ENCODE data around the gene POLK.
"Not testable (repeated sequence)": the region's sequence is repeated elsewhere in the genome, so short reads cannot be mapped to it uniquely, and the experiment has no call there.

Gene POLK

DNA sequence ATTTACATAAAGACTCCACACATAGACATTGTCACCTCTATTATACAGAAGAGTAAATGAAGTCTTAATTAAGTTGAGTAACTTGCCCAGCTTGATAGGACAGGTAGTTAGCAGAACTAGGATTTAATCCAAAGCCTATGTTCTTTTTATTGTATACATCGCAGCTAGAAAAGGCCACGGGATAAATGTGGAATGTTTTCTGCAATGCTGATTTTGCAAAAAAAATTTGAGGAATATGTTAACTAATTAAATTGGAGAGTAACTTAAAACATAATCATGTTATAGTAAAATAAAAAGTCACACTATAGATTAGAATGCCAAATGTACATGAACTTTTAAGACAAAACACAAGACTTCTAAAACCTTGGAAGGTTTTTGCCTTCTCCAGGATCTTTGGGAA lies 41.1 kb downstream of the POLK start:
- no peak for DNase-seq

DNA sequence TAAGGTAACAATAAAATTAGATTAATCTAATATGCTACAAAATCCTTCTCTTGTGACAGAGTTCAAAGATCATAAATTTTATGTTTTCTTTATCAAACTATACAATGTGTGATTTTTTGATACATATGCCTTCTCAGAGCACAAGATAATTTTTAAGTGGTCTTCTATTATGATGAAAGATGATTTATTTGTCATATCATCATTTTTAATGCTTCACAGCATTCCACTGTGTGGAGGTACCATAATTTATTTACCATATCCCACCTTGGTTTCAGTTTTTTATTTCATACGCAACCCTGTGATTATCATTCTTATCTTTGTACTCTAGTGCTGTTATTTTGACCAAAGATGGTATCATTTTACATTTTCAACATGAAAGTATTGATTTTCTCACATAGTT lies 41.7 kb downstream of the POLK start:
- no peak for DNase-seq

DNA sequence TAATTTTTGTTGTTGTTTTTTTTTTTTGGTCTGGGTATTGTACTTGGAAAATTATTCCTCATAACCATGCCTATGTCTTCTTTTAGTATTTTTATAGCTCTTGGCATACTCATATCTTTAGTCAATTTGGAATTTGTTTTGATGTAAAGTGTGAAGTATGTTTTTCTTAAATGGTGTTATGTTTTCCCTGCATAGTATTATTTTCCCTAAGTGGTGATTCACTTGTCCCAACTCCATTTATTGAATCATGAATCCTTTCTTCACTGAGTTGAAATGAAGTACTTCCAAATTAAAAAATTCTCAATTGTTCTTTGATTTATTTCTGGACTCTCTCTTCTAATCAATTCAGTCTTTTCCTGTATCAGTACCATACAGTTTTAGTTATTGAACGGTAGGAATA lies 46.5 kb downstream of the POLK start:
- DNase-seq = no peak

DNA sequence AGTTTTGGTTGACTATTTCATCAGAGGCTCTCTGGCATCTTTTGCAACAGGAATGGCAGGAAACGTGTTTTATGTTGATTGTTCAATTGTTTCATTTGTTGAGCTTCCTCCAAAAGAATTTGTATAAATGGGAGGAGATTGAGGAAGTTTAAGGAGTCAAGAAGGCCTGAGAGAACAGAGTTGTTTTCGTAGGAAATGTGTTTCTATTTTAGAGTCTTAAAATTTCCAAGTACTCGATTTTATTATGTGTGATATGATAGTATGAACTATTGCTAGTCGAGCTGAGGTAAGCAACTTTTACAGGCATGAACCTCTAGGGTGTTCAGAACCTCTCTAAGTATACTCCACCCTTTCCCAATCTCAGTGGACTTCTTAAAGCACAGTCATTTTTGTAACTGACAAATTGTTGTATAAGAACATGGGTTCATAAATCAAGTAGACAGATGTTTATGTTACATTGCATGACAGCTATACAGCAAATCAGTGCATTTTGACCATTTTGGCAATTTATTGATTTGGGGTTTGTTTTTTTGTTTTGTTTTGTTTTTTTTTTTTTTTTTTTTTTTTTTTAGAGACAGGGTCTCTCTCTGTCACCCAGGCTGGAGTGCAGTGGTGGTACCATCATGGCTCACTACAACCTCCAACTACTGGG lies 47.4 kb downstream of the POLK start:
- DNase-seq = no peak

DNA sequence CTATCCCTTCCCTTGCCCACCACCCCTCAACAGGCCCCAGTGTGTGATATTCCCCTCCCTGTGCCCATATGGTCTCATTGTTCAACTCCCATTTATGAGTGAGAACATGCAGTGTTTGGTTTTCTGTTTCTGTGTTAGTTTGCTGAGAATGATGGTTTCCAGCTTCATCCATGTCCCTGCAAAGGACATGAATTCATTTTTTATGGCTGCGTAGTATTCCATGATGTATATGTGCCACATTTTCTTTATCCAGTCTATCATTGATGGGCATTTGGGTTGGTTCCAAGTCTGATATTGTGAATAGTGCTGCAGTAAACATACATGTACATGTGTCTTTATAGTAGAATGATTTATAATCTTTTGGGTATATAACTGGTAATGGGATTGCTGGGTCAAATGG lies 49.0 kb downstream of the POLK start:
- not testable (repeated sequence) for DNase-seq

DNA sequence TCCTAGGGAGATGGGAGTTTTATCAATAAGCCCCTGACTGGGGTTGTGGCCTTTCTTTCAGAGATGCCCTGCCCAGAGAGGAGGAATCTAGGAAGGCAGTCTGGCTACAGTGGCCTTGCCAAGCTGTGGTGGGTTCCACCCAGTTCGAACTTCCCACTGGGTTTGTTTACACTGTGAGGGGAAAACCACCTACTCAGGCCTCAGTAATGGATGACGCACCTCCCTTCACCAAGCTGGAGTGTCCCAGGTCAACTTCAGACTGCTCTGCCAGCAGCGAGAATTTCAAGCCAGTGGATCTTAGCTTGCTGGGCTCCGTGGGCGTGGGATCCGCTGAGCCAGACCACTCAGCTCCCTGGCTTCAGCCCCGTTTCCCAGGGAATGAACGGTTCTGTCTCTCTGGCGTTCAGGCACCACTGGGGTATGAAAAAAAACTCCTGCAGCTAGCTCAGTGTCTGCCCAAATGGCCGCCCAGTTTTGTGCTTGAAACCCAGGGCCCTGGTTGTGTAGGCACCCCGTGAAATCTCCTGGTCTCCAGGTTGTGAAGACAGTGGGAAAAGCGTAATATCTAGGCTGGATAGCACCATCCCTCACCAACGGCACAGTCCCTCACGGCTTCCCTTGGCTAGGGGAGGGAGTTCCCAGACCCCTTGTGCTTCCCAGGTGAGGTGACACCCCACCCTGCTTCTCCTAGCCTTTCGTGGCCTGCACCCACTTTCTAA lies 54.5 kb downstream of the POLK start:
- not testable (repeated sequence) for DNase-seq

DNA sequence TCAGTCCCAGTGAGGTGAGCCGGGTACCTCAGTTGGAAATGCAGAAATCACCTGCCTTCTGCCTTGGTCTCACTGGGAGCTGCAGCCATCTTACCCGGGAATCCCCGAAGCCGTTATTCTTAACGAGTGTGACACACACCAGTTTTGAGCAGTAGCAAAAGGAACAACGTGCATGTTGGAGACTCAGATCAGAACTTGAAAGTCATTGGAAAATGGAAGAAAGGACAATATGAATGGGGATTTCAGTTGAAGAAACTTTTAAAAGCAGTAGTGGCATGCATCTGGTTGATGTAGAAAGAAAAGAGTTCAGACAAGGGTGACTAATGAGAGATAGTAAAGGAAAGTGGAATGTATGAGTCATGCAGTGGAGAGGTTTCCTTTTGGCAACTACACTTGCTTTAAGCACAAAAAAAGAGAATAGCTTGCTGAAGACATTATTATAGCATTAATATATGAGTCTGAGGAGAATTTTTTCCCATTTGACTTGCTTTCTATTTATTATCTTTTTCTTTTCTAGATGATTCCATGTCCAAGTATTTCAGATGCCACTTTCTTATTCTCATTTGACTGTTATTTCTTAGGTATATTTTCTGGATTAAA lies 55.1 kb downstream of the POLK start:
- peak; percentile 75 for DNase-seq

DNA sequence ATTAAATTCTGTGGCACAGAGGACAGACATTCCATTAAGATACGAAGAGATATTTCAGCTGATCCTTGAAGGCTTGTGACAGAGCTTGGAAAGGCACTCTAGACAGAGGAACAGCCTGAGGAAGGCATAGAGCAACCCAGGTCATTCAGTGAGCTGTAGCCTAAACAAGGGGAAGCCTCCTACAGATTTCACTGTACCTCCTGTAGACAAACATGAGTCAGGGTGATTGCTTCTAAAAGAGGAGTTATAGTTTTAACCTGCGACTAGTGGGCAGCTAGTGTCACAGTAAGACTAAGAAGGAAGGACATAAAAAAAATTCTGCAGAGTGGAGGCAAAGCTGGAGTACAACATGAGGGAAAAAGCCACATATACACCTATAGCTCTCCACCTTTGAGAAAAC lies 56.0 kb downstream of the POLK start:
- DNase-seq = no peak

DNA sequence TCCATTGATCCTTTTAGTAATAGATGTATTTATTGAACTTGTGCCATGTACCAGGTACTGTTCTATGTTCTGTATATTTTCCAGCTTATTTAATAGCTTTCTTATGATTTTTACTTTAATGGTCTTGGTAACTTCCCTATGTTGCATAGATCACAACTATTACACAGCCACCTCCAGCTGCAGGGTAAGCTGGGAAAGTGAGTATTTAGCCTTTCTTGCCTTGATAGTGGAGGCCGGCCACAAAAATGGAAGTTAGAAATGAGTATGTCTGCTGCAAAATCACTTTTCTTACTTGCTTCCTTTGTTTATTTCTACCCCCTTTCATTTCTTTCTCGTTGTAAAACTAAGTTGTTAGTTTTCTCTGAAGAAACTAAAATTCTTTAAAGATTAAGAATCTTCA lies 56.5 kb downstream of the POLK start:
- DNase-seq = no peak

DNA sequence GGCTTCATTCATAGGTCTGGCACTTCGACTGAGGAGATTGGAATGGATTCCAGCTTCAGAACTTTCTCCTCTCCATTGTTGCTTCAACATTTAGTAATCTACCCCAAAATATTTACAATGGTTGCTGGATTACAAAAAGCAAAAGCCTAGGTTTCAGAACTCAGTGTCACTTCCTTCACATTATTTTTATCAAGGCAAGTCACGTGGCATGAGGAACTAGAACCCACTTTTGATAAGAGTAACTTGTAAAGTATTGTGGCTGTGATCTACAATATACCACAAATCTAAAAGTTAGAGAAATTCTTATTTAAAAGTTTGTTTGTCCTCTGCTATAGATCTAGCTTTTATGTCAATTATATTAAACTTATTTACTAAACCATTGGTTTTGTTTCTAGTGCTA lies 59.9 kb downstream of the POLK start:
- no peak for DNase-seq

DNA sequence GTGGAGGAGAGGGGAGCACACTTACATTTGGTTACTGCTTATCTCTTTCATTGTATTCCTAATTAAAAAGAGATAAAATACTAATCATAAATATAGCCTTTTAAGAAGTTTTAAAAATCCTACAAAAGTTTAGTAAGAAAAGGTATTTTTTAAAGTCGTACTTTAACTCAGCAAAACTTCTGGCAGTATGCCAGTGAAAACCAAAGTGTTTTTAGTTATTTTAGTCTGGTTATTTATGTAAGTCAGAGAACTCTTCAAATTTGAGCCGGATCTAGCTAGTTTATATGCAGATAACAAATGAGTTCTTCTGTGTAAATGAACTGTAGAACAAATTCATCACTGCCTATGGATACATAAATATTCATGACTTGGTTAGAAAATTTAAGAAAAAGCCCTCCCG lies 63.1 kb downstream of the POLK start:
- no peak for DNase-seq

DNA sequence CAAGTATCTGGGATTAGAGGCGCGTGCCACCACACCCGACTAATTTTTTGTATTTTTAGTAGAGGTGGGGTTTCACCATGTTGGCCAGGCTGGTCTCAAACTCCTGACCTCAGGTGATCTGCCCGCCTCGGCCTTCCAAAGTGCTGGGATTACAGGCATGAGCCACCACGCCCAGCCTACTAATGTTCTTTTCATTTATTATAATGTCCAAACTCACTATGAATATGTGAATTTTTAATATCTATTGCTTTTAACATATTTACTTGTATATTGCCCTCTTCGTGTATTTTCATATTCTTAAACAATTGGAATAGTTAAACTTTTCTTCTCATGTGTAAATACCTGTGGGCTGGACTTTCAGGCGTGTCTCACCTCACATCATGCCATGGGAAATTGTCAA lies 66.6 kb downstream of the POLK start:
- not testable (repeated sequence) for DNase-seq

DNA sequence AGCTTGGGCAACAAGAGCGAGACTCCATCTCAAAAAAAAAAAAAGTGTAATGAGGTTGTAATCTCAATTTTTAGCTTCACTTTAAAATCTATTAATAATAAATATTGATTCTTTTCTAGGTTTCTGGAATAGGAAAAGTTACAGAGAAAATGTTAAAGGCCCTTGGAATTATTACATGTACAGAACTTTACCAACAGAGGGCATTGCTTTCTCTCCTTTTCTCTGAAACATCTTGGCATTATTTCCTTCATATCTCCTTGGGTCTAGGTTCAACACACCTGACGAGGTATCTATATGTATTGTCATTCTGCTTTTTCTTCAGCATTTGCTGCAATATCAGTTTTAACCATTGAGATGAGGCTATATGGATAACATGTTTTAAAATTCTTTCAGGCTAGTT lies 73.0 kb downstream of the POLK start:
- no peak for DNase-seq

DNA sequence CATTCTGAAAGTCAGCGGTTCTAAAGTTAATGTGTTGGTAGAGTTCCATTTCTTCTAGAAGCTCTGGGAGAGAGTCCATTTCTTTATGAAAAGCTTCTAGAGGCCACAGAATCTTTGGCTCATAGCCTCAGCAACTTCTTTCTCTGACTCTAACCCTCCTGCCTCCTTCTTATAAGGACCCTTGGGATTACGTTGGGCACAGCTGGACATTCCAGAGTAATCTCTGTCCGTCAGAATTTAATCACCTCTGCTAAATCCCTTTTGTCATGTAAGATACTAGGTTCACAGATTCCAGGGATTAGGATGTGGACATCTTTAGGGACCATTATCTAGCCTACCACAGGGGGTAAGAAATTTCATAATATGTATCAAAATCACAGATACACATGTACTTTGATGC lies 77.0 kb downstream of the POLK start:
- DNase-seq = no peak

DNA sequence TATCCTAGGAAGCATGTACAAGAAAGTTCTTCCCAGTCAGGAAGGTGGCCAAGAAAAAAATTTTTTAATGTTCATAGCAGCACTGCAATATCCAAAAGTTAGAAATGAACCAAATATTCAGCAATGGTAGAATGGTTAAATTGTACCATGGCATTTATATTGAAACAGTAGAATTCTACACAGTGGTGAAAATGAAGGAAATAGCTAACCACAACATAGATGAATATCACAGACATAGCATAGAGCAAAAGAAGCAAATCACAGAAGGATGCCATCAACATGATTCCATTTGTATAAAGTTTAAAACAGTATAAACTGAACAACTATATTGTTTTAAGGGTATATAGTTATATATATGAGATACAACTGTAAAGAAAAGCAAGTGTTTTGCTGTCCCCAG lies 88.8 kb downstream of the POLK start:
- DNase-seq = no peak

DNA sequence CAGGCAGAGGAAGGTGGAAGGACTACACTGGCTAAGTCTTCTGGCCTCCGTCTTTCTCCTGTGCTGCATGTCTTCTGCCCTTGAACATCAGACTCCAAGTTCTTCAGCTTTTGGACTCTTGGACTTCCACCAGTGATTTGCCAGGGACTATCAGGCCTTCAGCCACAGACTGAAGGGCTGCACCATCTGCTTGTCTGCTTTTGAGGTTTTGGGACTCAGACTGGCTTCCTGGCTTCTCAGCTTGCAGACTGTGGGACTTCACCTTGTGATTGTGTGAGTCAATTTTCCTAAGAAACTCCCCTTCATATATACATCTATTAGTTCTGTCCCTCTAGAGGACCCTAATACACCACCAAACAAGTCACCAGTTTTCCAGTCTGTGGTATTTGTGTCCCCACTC lies 89.9 kb downstream of the POLK start:
- no peak for DNase-seq

DNA sequence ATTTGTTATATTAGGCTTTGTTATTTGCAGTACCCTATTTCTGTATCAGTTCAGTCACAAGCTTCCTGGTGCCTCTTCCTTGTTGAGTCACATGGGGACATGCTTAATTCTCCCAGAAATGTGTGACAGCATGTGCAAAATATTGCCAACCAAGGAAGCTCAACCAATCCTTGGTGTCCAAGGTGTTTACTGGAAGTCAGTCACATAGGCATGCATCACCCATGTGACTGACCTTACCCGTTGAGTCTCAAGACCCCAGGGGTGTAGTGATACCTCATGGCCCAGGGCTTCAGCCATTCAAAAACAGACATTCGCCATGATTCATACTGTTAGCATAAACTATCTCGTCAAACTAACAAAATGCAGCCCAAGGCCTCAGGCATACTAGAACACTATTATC lies 90.3 kb downstream of the POLK start:
- DNase-seq = no peak

DNA sequence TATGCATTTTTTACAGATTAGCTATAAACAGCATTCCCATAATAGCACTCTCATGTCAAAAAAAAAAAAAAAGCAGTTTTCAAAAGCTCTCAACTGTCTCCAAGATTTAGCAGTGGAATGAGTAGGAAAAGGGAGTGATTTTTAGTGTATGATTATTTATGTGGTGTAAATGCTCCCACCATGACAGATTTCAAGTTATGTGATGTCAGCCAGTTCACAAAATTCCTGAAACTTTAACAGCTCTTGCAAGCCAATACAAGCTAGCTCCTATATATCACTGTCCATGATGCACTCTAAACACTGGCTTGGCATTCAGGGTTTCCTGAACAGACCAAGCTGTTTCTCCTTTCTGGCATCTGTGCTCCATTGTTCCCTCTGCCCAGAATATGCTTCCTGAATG lies 91.7 kb downstream of the POLK start:
- no peak for DNase-seq

DNA sequence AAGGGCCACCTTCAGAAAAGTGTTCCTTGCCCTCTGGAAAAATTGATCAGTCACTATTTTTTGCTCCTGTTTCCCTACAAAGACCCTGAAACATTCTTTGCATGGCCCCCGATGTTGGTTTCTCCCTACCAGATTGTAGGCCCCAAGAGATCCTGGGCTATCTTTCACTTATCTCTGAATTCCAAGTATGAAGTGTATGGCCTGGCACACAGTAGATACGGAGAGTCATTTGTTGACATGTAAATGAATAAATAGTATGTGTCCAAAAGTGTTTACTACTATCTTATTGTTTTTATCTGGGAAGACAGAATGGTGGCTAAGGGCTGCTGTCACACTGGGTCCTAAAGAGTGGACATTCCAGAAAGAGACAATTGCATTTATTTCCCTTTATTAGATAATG lies 92.1 kb downstream of the POLK start:
- no peak for DNase-seq

DNA sequence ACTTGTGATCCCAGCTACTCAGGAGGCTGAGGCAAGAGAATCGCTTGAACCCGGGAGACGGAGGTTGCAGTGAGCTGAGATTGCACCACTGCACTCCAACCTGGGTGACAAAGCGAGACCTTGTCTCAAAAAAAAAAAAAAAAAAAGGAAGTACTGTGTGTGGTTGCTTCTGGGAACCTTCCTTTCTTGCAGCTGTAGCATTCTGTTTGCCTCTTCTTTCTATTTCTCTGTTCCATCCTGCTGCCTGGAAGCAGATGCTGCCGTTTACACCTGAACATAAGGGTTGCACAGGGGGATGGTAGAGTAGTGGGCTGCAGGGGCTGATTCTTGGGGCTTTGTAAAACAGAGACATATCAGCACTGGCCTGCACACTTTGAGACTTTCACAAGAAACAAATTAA lies 95.7 kb downstream of the POLK start:
- DNase-seq = not testable (repeated sequence)

DNA sequence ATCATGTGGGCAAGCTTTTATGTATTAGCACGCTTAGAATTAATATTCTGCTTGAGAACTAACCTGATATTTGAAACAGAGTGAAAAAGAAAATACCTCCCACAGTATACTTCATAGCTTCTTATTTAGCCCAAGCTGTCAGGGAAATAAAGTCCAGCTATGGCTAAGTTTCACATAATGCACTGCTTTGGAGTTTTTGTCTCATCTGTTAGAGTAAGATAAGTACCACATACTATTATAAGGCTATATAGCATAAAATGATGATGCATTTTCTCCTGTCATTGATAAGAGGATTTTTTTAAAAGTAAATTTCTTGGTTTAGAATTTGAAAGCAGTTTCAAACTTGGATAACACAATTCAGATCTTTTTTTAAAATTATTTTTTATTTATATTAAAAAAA lies 97.2 kb downstream of the POLK start:
- no peak for DNase-seq

DNA sequence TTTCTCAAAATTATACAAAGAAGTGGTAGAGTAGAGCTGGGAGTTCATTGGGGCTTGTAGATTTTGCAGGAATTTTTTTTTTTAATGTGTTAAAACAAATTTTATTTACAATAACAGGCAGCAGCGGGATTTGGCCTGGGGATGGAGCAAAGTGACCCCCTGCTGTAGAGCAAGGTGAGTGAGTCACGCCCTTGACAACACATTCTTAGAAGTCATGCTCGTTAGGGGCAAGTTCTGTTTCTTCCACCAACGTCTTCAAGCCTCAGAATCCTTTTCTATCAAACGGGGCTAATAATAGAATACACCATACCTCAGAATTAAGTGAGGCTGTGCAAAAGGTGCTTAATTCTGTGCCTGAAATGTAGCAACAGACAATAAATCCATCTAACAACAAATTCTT lies 98.5 kb downstream of the POLK start:
- no peak for DNase-seq

DNA sequence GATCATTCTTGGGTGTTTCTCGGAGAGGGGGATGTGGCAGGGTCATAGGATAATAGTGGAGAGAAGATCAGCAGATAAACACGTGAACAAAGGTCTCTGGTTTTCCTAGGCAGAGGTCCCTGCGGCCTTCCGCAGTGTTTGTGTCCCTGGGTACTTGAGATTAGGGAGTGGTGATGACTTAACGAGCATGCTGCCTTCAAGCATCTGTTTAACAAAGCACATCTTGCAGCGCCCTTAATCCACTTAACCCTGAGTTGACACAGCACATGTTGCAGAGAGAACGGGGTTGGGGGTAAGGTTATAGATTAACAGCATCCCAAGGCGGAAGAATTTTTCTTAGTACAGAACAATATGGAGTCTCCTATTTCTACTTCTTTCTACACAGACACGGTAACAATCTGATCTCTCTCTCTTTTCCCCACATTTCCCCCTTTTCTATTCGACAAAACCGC lies 99.2 kb downstream of the POLK start:
- not testable (repeated sequence) for DNase-seq

Data from CD4-positive, alpha-beta T cell treated with Interleukin-4 for 4 hours (primary cell).